ENCODE data around the gene REEP3.
A peak's percentile ranks its signal among the peaks of the same experiment; 100 is the strongest.
"Not testable (repeated sequence)": the region's sequence is repeated elsewhere in the genome, so short reads cannot be mapped to it uniquely, and the experiment has no call there.

REEP3 gene, protein sequence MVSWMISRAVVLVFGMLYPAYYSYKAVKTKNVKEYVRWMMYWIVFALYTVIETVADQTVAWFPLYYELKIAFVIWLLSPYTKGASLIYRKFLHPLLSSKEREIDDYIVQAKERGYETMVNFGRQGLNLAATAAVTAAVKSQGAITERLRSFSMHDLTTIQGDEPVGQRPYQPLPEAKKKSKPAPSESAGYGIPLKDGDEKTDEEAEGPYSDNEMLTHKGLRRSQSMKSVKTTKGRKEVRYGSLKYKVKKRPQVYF

DNA sequence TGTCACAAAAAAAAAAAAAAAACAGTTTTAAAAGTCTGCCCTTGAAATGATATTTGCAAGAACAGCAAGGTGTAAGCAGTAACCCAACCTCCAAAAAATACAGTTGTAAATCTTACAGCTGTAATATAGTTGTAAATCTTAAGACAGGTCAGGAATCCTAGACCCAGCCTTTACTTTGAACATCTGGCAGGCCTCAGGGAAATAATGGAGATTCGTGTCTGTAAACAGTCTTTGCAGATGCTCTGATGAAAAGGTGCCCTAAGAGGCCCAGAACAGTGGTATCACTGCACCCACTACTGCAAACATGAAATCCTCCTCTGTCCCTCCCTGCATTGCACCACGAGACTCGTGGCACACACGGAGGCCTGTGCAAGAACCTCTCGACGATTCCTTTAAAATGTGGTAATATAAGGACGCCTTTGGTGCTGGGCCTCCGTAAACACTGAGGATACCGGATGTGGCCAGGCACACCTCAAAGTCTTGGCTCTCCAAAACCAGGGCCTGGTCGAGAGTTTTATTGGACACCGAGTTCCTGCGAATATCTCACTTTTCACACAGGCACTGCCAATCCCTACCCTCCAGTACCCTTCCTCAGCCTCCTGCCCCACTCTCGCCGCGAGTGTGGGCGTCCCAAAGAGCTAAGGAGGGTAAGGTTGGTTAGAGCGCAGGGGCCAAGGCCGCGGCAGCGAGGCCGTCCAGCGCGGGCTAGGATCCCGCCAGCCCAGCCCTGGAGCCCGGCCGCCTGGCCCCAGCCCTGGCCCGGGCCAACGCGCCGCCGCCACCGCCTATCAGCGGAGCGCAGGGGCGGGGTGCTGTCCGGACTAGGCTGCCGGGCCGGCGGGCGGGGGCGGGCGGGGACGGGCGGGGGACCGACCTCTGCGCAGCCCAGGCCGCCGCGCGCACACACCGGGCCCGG lies at the start of gene REEP3:
Gene REEP3 (plus strand): TSS at position 902 of the 916 bp plus-strand sequence. CDS start 145 bp downstream, outside the sequence.
- peak; percentile 51 for DNase-seq

DNA sequence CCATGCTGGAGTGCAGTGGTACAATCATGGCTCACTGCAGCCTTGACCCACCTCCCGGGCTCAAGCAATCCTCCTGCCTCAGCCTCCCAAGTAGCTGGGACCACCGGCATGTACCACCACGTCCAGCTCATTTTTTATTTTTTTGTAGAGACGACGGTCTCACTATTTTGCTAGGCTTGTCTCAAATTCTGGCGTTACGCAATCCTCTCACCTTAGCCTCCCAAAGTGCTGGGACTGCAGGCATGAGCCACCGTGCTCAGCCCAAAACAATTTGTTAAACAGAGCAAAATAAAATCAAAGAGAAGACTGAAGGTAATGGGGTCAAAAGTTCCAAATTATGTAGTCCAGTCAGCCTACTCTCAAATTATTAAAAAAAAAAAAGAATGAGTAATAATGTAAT lies 46.7 kb upstream of the REEP3 start:
- no peak for DNase-seq

DNA sequence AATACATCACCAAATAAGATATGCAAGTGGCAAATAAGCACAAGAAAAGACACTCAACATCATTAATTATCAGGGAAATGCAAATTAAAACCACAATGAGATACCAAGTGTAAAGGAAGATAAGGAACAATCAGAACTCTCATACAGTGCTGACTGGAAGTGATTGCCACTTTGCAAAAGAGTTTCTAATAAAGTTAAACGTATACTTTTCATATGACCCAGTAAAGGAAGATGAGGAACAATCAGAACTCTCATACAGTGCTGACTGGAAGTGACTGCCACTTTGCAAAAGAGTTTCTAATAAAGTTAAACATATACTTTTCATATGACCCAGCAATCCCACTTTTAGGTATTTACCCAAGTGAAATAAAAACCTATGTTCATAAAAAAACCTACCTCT lies 43.3 kb upstream of the REEP3 start:
- no peak for DNase-seq

DNA sequence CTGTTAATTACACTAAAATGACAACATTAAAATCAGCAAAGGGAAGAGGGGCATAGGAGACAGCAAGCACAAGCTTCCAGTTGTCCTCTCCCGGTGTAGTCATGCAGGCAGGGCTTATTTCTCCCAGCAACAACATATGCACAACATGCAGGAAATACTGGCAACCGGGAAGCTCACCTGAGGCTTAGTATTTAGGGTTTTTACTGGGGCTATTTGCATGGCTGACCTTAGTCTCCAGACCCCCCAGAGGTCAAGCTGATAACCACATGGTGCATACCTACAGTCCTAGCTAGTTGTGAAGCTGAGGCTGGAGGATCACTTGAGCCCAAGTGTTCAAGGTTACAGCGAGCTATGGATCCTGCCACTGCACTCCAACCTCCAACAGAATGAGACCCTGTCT lies 42.6 kb upstream of the REEP3 start:
- DNase-seq = no peak

DNA sequence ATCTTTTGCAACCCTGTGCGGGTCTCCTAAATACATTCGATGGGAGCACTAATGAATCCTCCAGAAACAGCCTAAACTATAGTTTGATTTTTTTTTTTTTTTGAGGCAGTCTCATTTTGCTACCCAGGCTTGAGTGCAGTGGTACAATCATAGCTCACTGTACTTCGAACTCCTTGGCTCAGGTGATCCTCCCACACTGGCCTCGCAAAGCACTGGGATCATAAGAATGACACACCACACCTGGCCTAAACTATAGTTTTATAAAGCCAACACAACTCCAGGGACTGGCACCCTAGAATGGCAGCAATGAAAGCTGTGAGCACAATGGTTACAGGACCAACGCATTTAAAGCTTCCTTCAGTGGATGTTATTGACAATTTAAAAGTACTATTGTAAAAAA lies 41.0 kb upstream of the REEP3 start:
- no peak for DNase-seq

DNA sequence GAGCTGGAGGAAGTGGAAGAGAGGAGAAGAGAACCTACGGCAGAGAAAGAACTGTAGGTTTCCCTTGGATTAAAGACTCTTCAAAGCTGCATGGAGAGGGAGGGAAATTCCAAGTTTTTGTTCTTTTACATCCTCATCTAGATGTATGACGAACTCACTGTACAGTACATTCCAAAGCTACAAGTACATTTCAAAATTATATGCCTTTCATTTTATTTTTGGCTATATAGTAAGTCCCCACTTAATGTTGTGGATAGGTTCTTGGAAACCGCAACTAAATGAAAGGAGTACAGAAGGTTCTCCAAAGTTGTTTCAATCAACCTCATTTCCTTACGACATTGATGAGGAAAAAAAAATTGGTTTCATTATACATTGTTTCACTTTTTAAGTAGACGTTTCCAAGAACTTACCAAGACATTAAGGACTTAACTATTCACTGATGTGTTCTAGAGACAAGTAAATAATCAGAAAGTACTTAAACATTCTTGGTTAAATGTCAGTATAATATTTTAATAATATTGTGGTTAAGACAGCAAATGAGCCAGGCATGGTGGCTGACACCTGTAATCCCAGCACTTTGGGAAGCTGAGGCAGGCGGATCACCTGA lies 39.3 kb upstream of the REEP3 start:
- no peak for DNase-seq

DNA sequence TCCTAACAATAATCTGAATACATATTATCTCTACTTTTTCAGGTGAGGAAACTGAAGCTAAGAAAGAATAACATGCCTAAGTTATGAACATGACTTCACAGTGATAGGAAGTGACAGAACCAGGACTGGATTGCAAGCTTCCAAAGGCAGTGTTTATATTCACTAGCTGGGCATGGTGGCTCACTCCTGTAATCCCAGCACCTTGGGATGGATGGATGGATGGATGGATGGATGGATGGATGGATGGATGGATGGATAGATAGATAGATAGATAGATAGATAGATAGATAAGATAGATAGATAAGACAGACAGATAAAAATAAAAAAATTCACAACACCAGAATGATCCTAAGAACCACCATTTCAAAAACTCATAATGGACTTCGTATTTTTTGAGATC lies 37.2 kb upstream of the REEP3 start:
- DNase-seq = no peak

DNA sequence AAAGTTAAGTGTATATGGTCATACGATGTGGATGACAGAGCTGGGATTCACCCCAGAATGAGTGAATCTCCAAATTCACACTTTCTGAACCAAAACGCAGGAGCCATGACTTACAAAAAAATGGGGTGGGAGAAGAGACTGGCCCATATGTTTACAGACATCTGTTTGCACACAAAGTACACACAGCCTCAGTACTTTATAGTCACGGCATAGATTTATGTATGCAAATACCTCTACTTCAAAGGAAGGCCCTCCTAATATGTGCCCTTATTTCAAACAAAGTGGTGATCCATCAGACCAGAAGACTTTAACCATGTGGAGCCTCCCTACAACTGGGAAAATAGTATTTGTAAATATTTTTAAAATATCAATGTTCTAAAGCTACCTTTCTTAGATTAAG lies 33.2 kb upstream of the REEP3 start:
- DNase-seq = no peak

DNA sequence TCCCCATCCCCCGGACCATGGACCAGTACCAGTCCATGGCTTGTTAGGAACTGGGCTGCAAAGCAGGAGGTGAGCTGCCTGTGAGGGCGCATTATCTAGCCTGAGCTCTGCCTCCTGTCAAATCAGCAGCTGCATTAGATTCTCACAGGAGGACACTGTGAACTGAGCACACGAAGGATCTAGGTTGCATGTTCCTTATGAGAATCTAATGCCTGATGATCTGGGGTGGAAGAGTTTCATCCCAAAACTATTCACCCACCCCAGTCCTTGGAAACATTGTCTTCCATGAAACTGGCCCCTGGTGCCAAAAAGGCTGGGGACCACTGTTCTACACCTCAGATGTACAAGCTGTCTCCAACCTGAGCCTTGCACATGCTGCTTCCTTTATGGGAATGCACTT lies 31.4 kb upstream of the REEP3 start:
- no peak for DNase-seq

DNA sequence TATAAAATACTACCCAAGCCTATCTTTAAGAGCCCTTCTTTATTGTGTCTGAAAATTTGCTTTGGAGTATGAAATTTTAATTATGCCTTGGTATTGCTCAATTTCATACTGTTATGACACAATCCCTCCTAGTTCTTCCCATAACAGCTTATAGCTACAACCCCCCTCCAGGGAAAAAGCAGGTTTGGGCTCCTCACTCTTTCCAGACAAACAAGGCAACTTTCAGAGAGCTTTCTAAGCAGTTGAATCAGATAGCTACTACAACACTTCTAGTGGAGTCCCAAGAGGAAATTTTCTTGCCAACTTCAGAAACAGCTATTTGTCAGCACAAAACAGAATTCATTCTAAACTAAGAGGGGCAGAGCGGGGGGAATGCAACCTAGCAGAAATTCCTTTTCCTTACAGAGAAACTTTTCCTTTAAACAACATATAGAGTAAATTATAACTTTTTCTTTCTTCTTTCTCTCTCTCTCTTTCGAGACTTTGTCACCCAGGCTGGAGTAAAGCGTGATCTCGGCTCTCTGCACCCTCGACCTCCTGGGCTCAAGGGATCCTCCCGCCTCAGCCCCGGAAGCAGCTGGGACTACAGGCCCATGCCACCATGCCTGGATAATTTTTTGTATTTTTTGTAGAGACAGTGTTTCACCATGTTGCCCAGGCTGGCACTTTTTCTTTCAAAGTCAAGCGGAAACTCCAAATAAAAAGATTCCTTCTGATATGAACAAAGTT lies 29.4 kb upstream of the REEP3 start:
- DNase-seq = no peak

DNA sequence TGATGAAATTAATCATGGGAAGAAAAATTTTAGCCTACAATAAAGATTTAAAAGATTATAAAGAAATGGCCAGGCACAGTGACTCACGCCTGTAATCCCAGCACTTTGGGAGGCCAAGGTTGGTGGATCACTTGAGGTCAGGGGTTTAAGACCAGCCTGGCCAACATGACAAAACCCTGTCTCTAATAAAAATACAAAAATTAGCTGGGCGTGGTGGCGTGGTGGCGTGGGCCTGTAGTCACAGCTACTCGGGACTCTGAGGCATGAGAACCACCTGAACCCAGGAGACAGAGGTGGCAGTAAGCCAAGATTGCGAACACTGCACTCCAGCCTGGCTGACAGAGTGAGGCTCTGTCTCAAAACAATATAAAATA lies 28.9 kb upstream of the REEP3 start:
- DNase-seq = not testable (repeated sequence)

DNA sequence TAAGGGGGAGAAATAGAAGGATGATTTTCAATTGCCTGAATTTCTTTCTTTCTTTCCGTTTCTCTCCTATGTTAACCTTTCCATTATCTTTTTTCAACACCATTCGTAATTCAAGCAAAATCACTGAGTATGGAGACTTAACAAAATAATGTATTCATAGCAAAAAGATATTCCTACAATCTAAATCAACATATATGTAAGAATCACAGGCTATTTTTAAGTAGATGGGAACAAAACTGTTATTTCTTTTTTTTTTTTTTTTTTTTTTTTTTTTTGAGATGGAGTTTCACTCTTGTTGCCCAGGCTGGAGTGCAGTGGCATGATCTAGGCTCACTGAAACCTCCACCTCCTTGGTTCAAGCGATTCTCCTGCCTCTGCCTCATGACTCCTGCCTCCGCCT lies 28.2 kb upstream of the REEP3 start:
- no peak for DNase-seq

DNA sequence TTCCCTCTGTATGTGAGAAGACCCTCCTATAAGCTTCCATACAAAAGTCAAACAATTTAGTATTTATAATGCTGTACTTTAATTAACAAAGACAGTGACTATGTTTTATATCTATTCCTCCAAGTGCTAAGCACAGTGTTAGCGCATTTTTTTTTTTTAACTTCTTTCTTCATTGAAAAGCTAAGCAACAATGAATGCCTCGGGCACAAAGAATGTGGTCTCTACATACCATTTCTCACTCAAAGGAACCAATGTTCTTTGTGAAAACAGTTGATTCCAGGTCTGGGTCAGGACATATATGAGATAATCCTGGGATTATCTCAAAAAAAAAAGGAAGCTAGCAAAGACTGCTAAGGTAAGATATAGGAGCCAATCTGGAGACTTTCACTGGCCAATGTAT lies 26.2 kb upstream of the REEP3 start:
- DNase-seq = no peak

DNA sequence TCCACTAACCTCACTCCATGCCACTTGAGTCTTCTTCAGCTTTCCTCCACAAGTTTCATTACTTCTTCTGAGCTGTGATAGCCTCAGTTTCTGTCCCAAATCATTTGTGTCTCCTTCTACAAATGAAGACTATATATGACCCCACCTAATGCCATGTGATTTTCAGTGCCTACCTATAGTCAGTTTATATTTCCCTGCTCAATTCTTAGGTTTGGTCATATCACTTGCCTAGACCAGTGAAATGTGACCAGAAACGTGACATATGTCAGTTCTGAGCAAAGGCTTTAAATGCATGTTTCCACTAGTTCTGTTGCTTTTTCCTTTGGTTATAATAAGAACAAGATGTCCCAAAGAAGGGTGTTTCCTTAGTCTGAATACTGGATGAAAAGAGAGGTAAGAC lies 24.6 kb upstream of the REEP3 start:
- no peak for DNase-seq

DNA sequence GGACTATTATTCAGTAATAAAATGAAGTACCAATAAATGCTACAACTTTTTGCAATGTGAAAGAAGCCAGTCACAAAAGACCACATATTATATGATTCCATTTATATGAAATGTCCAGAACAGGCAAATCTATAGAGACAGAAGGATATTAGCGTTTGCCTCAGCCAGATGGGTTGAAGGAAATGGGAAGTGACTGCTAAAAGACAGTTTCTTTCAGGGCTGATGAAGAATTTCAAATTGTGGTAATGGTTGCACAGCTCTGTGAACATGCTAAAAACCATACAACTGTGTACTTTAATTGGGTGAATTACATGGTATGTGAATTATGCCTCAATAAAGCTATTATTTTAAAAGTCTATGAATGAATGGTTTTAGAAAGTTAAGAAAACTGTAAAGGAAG lies 23.9 kb upstream of the REEP3 start:
- no peak for DNase-seq

DNA sequence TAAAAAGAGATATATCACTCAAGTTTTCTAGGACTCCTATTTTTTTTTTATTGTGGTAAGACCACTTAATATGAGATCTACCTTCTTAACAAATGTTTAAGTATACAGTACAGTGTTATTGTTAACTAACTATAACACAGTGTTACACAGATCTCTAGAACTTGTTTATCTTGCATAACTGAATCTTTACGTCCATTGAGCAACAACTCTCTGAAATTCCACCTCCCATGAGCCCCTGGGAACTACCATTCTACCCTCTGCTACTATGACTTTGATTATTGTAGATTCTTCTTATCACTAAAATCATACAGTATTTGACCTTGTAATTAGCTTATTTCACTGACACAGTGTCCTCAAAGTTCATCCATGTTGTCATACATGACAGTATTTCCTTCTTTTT lies 22.5 kb upstream of the REEP3 start:
- no peak for DNase-seq

DNA sequence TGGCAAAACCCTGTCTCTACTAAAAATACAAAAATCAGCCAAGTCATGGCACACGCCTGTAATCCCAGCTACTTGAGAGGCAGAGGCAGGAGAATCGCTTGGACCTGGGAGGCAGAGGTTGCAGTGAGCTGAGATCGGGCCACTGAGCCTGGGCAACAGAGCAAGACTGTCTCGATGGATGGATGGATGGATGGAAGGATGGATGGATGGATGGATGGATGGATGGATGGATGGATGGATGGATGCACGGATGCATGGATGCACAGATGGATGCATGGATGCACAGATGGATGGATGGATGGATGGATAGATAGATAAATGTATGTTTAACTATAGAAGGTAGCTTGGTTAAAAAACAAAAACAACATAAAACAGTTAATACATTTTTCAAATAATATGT lies 20.6 kb upstream of the REEP3 start:
- not testable (repeated sequence) for DNase-seq

DNA sequence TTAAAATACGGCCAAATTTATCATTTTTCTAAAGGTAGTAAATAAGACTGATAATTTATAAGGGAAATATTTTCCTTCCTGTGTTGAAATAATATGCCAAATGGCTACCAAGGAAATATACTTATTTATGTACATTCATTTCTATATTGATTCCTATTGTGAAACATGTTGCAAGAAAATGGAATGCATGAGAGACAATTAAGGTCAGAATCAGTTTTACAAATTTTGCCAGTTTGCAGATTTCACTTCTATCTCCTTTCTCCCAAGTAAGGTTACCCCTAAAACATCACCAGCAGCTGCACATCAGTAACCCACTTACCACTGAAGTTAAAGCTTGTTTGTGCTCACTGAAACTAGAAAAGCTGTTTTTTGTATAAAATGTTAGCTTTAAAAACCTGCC lies 19.2 kb upstream of the REEP3 start:
- DNase-seq = no peak

DNA sequence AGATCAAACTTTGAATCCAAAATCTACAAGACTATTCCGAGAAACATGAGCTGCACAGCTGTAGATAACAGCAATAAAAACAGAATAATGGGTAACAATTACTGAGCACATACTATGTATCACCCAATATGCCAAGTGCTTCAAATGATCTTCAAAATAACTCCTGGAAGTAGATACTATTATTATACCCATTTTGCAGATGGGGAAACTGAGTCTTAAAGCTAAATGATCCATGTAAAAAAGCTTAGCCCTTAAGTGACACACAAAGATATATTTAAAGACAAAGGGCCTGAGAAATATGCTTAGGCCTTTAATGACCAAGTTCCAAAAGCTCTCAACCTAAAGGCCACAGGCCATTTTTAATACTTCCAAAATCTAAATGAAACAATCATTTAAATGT lies 18.4 kb upstream of the REEP3 start:
- DNase-seq = no peak

DNA sequence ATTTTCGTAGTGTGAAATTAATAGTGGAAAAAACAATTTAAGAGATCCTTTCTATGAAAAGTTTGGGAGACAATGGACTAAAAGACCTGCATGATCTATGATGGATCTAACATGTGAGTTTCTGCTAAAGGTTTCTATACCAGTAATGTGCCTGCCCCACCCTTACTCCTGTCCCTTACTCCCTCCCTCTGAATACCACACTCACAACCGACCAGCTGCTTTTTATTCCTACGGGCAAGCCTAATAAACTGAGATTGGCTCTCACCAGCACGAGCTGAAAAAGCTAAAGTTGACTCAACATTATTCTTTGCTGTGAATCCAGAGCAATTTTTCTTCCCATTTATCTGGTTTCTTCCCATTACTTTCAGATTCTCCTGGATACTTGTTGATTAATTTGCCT lies 17.8 kb upstream of the REEP3 start:
- DNase-seq = no peak

DNA sequence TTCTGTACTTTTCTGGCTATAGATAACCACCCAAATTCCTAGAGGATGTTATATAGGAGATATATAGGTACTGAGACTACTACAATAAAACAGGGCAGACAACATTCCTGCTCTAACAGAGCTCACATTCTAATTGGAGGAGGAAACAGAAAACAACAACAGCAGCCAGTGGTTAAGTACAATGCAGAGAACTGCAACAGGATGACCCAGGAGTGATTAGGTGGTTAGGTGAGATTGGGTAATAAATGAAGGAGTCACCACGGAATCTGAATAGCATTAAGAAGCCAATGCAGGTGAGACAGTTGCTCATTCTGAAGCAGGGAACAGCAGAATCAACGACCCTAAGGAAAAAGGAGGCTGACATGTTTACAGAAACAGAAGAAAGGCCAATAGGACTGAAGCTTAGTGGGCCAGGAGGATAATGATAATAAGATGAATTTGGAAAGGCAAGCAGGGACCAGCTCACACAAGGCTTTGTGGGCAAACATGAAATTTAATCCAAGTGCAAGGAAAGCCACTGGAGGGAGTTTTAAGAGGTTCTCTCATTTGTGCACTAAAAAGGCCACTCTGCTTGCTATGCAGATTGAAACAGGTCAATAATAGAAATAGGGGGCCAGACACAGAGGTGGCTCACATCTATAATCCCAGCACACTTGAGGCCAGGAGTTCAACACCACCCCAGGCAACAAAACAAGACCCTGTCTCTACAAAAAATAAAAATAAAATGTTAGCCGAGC lies 16.9 kb upstream of the REEP3 start:
- DNase-seq = peak; percentile 8

DNA sequence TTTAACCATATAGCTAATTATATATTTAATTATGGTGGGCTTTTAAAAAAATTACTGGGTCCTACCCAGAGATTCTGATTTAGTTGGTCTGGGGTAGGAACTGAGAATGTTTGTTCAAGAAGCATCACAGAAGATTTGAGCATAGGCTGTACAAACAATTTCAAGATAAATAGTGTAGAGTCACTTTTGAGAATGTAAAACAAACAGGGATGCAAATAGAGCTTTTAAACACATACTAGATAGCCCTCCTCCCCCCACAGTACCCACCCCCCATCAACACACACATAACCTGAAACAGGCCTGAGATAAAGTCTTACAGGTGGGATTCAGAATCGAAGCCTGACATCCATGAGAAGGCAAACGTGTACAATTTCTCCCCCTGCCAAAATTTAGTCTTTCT lies 15.6 kb upstream of the REEP3 start:
- no peak for DNase-seq

DNA sequence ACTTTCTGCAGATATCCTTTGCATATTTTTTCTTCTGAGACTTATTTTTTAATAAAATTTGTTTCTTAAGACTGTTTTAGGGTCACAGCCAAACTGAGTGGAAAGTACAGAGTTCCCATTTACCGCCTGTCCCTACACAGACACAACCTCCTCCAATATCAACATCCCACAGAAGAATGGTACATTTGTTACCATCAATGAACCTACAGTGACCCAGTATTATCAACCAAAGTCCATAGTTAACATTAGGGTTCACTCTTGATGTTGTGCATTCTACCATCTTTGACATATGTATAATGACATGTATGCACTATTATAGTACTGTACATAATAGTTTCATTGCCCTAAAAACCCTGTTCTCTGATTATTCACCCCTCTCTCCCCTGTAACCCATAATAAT lies 14.6 kb upstream of the REEP3 start:
- DNase-seq = no peak

Data from DMS153 (cell line).